HG03460 (cell line): ENCODE results near the gene FIBP.

ENCODE experiments used
- ATAC-seq: cut with Tn5 transposase; IDR thresholded peaks from one replicate; pipeline ENCODE4 v1.9.1; 2021; ENCODE audit not compliant: unreplicated experiment

Gene FIBP

DNA sequence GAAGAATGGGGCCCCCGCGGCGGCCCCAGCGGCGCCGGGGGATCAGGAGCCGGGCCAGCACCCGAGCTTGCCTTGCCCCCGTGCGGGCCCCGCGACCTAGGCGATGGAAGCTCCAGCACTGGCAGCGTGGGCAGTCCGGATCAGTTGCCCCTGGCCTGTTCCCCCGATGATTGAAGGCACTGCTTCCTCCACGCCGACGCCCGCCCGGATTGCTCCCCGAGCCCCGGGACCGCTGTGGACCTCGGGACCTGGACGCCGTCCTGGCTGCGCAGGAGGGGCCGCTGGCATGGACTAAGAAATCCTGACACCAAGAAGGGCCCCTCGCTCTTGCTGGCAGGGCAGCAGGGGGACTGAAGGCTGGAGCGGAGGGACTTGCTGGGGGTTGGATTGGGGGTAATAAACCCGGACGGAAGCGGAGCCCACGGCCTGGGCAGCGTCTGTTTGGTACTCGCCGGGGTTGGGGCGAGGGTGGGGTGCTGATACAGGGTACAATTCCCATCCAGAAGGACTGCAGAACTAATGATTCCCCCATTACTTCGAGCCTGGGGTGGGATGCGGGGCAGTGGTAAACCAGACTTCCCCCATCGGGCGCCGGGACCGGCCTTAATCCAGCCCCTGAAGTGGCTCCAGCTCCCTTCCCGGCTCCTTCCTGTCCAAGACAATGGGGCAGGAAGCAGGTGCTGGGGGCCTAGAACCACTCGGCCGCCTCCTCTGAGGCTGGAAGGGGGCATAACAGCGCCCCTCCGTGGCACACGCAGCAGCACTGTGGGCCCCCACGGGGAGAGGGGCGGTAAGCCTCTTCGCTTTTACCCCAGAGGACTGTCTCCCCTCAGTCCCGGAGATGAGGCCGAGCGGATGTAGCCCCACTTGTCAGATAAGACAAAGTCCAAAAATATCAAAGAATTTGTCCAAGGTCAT lies 3.2 kb upstream of the FIBP start:
- no peak for ATAC-seq

DNA sequence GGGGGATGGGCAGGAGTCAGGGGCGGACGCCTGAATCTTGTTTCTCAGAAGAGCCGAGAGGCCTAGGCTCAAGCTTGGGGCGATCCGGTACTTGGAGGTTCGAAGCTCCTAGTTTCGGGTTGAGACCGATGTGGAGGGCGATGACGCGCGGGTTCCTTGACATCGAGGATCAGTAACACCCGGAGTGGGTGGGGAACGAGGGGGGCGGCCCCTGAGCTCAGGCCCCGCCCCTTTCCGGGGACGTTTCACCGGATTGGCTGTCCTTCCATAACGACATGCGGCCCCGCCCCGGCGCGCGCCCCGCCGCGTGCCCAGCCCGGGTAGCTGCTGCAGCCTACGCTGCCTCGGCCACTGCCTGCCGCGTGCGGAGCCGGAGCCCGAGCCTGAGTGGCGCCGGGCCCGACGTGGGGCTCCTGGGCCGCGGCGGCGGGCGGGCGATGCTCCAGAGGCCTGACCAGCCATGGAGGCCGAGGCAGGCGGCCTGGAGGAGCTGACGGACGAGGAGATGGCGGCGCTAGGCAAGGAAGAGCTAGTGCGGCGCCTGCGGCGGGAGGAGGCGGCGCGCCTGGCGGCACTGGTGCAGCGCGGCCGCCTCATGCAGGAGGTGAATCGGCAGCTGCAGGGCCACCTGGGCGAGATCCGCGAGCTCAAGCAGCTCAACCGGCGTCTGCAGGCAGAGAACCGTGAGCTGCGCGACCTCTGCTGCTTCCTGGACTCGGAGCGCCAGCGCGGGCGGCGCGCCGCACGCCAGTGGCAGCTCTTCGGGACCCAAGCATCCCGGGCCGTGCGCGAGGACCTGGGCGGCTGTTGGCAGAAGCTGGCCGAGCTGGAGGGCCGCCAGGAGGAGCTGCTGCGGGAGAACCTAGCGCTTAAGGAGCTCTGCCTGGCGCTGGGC lies 2.3 kb upstream of the FIBP start, which contains the start of gene CCDC85B:
CCDC85B (plus strand) TSS at position 350 of the 895 bp plus-strand sequence; CDS start at position 461, 111 bp downstream.
- no peak for ATAC-seq

DNA sequence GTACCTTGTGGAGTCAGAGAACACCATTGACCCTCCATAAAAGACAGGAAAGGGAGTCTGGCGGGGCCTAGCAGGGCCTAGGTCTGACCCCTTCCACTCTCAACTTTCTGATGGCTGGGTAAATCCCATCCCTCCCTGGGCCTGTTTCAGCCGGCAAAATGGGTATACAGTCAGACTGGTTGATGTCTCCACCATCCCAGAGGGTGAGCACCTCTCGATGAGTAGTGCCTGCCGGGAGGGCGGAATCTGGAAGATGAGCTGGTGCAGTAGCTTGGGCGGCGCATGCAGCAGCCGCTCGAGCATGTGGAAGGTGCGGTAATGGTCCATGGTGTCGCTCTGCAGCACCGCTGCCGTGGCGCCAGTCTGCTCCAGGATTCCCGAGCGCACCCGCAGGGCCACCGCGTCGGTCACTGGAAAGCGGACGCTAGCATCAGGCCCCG lies 528 bp downstream of the FIBP start:
- ATAC-seq, result no peak

DNA sequence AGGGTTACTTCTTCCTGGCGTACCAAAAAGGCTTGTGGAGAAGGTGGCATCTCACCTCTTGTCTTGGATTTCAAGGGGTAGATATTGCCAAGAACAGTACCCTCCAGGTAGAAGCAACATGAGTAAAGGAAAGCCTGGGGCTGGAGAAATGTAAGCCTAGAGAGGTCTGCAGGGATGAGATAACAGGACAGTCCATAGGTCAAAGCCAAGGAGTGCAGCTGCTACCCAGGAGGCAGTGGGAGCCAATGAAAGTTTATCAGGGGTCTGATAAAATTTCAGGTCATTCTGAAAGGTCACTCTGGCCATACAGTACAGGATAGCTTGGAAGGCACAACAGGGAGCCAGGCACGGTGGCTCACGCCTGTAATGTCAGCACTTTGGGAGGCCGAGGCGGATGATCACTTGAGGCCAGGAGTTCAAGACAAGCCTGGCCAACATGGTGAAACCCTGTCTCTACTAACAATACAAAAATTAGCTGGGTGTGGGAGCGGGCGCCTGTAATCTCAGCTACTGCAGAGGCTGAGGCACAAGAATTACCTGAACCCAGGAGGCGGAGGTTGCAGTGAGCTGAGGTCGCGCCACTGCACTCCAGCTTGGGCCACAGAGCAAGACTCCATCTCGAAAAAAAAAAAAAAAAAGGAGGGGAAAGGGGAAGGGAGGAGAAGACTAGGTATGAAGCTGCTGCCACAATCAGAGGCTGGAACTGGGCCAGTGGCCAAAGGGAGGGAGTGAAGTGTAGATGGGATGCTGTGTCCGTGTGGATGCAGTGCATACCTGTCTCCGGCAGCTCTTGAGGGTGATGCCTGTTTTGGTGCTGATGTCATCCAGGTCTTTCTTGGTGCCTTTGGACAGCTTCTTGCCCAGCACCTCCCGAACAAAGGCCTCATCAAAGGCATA lies 1.2 kb downstream of the FIBP start:
- ATAC-seq, result no peak

DNA sequence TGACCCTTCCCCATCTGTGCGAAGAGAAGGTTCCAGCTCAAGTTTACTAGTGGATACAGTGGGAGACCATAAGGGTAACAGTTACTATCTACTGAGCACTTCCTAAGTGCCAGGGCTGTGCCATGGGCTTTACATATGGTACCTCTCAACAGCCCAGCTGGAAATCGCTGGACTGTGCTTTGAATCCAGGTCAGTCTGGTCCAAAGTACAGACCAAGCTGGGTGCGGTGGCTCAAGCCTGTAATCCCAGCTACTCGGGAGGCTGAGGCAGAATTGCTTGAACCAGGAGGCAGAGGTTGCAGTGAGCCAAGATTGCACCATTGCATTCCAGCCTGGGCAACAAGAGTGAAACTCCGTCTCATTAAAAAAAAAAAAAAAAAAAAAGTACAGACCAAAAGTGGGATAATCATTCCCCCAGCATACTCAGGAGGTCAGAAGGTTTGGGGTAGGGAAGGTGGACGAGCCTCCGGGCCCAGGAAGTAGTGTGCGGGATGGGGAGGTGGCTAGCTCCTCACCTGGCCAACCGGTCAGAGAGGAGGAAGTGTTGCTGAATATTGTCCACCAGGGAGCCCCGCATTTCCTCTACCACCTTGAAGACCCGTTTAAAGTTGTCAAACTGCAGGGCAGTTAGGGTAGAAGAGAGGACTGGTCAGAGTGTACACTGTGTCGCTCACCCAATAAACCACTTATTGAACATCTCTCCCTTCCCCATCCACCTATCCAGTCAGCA lies 2.3 kb downstream of the FIBP start:
- no peak for ATAC-seq

DNA sequence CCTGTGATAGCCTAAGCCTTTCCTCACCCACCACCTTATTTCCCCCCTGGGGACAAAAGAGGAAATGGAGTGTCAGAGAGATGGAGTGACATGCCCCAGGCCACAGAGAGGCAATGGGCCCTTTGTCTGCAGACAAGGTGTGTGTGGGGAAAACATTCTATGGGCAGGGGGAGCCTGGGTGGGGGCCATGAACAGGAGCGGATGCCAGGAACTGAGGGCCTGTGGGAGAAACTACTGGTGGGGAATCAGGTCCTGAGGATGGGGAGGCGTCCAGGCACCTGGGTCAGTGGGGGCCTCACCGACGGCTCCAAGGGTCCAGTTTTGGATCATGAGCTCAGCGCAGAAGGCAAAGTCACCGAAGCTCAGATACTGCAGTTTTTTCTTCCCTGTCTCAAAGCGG lies 3.0 kb downstream of the FIBP start:
- no peak for ATAC-seq

DNA sequence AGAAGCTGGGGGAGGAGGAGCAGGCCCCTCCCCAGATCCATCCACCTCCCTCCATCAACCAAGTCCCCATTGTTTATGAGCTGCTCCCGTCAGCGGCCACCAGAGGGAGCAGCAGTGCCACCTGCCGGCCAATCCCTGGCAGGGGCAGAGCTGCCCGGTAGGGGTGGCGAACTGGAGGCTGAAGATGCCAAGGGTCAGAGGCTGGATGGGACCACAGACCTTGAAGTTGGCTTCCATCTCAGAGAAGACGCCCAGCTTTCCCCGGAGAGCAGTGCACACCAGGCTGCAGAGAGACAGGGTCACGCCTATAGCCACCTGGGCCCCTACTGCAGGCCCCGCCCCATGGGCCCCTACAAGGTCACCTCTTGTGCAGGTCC lies 3.6 kb downstream of the FIBP start:
- no peak for ATAC-seq

DNA sequence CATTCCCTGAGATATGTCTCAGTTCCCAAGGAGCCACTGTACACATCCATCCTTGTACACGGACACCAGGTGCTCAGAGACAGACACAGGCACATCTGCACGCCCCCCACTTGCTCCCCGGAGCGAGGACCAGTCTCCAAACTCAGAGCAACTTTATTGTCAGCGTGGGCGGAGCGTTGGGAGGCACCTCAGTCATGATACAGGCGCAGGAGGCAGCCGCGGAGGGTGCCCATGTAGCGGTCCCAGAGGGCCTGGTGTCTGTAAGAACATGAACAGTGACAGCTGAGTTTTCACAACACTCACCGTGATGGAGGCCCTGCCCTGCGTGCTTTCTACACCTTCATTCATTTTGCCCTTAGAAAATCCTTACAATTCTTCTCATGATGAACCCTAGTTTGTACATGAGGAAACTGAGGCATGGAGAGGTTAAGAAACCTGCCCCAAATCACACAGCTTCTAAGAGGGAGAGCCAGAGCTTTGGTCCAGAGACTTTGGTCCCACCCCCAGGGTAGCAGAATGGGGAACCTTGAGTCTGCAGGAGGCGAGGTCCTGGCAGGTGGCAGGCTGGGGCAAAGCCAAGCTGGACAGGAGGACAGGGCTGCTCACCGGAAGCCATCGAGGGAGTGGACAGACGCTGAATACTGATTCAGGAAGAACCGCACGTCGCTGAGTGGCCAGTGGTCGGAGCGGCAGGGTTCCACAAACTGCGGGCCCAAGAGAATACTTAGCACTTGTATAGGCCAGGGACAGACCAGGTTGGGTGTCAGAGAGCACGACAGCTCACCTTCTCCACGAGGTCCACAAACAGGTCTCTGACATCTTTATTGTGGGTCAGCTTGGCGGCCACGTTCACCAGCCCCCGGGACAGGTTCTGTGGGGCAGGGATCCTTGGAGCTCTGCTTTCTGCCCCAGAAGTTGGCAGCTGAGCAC lies 4.2 kb downstream of the FIBP start:
- no peak for ATAC-seq

DNA sequence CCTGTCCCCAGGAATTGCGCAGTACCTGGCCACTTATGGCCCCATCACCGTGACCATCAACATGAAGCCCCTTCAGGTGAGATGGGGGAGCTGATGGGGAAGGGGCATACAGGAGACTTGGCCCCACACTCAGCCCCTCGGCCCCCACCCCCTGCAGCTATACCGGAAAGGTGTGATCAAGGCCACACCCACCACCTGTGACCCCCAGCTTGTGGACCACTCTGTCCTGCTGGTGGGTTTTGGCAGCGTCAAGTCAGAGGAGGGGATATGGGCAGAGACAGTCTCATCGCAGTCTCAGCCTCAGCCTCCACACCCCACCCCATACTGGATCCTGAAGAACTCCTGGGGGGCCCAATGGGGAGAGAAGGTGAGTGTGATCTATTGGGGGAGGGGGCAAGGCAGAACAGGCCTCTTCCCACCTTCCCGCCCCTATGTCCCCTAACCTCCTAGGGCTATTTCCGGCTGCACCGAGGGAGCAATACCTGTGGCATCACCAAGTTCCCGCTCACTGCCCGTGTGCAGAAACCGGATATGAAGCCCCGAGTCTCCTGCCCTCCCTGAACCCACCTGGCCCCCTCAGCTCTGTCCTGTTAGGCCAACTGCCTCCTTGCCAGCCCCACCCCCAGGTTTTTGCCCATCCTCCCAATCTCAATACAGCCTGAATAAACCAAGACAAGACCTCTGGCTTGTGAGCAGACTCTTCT lies 5.1 kb downstream of the FIBP start:
- no peak for ATAC-seq

DNA sequence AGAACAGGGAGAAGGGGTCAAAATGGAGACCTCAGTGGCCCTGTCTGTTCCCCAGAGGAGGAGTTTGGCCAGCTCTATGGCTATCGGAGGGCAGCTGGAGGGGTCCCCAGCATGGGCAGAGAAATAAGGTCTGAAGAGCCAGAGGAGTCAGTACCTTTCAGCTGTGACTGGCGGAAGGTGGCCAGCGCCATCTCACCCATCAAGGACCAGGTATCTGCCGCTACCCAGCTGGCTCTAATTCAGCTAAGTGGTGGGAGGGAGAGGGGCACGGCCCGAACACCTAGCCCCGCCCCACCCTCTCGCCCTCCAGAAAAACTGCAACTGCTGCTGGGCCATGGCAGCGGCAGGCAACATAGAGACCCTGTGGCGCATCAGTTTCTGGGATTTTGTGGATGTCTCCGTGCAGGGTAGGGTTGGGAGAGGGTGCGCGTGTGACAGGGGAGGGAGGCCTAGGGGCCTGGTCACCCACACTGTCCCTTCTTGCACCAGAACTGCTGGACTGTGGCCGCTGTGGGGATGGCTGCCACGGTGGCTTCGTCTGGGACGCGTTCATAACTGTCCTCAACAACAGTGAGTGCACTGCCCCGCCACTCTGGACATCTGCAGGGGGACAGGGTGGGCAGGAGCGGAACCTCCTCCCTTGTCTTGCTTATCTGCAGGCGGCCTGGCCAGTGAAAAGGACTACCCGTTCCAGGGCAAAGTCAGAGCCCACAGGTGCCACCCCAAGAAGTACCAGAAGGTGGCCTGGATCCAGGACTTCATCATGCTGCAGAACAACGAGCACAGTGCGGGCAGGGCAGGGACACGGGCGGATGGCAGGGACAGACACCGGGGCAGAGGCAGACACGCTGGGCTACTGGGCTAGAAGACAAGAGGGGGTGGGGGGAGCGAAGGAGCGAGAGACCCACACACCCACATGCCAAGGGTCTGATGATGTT lies 5.9 kb downstream of the FIBP start:
- no peak for ATAC-seq

DNA sequence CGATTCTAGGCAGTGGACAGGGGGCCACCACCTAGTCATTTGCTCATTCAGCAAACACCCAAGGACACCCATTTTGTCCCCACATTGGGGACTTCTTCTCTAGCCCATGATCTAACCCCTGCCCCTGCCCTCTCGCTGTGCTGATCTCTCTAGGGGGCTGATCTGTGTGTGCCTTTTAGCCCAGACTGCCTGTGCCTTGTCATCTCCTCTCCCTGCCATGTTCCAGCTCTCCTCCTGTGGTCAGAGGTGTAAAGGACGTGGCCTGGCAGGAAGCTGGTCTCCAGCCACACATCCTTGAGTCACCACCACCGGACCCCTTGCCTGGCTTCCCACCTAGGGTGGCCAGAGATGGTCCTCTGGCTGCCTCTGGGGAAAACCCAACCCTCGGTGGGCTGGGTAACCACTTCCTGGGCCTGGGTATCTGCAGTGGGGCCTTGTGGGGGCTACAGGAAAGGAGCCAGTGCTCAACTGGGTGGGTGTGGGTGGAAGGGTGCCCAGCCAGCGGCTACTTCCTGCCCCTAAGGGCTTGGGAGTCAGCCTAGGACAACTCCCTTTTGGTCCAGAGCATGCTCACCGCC lies 7.3 kb downstream of the FIBP start:
- no peak for ATAC-seq

DNA sequence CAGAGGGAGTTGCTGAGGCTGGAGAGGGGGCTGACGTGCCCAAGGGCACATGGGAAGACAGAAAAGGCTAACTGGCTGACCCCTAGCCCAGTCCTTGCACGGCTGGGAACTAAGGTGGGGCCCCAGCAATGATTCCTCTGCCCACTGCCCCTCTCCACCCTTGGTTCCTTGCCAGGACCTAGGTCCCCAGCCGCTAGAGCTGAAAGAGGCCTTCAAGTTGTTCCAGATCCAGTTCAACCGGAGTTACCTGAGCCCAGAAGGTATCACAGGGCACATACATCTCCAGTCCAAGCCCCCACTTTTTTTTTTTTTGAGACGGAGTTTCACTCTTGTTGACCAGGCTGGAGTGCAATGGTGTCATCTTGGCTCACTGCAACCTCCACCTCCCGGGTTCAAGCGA lies 8.2 kb downstream of the FIBP start:
- no peak for ATAC-seq

DNA sequence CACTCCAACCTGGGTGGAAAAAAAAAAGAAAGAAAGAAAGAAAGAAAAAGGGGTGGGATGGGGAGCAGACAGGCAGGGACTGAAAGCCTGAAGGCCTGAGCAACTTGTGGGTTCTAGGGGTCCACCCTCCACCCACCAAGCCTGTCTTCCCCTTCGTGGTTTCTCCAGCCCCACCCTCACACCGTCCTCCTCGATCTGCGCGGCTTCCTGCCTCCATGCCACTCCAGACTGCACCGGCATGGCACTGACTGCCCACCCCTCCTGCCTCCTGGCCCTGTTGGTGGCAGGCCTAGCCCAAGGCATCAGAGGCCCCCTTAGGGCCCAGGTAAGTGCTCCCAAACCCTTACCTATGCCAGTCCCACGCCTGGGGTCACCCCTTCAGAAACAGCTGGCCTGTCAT lies 8.7 kb downstream of the FIBP start, which contains the start of gene CTSW:
CTSW (plus strand) TSS at position 221 of the 400 bp plus-strand sequence; CDS start at position 239, 18 bp downstream.
- ATAC-seq, result no peak

DNA sequence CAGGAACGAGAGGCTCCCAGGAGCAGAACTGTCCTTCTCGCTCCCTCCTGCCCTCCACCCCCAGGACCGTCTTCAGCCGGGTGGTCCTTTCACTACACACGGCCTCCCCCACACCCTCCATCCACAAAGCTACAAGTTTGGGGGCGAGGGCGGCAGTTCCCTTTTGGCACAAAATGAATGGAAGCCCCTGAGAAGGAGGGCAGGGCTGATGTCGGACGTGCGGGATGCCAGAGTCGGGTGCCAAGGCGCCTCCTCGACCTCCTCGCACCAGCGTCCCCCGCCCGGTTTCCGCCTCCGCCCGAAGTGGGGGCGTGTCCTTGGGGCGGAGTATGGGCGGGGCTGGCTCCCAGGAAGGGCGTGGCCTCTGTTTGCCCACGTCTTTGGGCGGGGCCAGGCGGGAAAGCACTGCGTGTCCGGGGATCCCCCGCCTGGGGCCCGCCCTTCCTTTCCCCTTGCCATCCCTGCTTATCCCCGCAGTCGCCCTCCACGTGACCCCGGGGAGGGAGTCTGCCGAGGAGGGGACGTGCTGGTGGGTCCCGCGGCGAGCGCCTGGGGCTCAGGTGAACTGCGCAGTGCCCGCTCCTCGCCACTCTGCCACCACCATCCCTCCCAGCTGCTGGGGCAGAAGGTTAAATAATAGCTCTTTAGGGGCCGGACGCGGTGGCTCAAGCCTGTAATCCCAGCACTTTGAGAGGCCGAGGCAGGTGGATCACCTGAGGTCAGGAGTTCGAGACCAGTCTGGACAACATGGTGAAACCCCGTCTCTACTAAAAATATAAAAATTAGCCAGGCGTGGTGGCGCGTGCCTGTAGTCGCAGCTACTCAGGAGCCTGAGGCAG lies 14.7 kb downstream of the FIBP start:
- ATAC-seq, result peak; percentile 62

DNA sequence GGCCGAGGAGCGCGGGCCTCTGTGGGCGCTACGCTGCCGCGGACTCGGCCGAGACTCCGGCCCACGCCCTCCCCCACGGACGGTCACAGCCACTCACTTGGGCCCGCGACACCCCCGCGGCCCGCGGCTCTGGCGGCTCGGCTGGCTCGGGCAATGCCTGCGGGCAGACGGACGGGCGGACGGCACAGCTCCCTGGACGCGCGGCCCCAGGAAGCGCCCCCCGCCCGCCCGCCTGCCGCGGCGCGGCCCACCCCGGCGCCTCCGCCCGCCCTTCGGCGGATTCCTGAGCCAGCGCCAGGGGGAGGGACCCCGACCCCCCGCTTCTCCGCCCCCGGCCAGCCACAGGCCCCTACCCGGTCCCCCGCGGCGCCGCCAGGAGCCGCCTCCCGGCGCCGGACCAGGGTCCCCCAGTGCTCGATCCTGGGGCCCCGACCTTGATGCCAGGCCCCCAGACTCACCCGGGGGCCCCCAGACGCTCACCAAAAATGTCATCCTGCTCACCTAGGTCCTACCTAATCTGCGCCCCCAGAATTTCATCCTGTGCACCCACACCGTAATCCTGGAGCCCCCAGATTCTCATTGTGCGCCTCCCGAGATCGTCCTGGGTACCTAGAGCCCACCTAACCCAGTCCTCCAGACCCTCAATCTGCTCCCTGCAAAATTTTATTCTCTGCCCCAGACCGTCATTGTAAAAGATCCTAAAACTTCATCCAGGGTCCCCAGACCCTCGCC lies 15.5 kb downstream of the FIBP start, which contains the start of gene EFEMP2:
EFEMP2 (minus strand) TSS at position 215 of the 732 bp plus-strand sequence. CDS start 446 bp downstream, outside the sequence.
- no peak for ATAC-seq
